ENCODE measurements around the gene TMEM14A. TPM values are rescaled to one million over a fixed set of nuclear protein-coding genes. Genes with fewer than 3 reads are reported as not detected.

TMEM14A gene
- total RNA-seq, 1 experiment from 2014 or later: 7.3 TPM

GRCh38 chr6:52649536-52650160, 21.3 kb upstream of the TMEM14A start:
- Histone ChIP-seq H2BK12ac (ENCODE audit: insufficient read length, low read depth, low read length) (no peak overlapping the region), H4K8ac (replicated peaks; ENCODE audit: insufficient read length, low read depth, low read length) (no peak overlapping the region), H2BK15ac (ENCODE audit: low read depth, low read length) (no peak overlapping the region), H2BK5ac (ENCODE audit: insufficient read length, low read length) (no peak overlapping the region), H3K14ac (ENCODE audit: insufficient read depth, low read length) (no peak overlapping the region), H2AFZ (ENCODE audit: low read length) (no peak overlapping the region), H2BK120ac (ENCODE audit: low read depth, low read length, poor library complexity, severe bottlenecking) (no peak overlapping the region), H3K4me2 (ENCODE audit: insufficient read depth, insufficient read length, low read length) (no peak overlapping the region), H4K91ac (ENCODE audit: insufficient read length, low read depth, low read length) (no peak overlapping the region), H3K18ac (ENCODE audit: insufficient read length, low read depth, low read length) (no peak overlapping the region), H2AK5ac (ENCODE audit: insufficient read length, low read length) (no peak overlapping the region), H3K23ac (ENCODE audit: insufficient read length, low read depth, low read length) (no peak overlapping the region), H4K5ac (ENCODE audit: insufficient read length, low read depth, low read length) (no peak overlapping the region), H3K9me3 (ENCODE audit: control insufficient read depth, low read depth, low read length) (no peaks in the 10 kb centered on the region), H3K27me3 (ENCODE audit: insufficient read depth, low read length) (no peaks in the 10 kb centered on the region), H3K56ac (ENCODE audit: insufficient read length, low read depth, low read length) (no peak overlapping the region), H3T11ph (ENCODE audit: low read length) (no peak overlapping the region), H4K20me1 (ENCODE audit: control insufficient read depth, insufficient read depth, insufficient read length) (no peaks in the 10 kb centered on the region), H3K79me1 (ENCODE audit: insufficient read depth, low read depth, low read length, poor library complexity, severe bottlenecking) (no peaks in the 10 kb centered on the region), H3K9ac (ENCODE audit: extremely low read depth, insufficient read length, low read length) (no peak overlapping the region), H2BK20ac (ENCODE audit: low read depth, low read length, poor library complexity, severe bottlenecking) (no peak overlapping the region), H3K4ac (ENCODE audit: low read depth, low read length) (no peak overlapping the region), H3K27ac (ENCODE audit: insufficient read length, low read depth, low read length) (no peak overlapping the region), H3K4me1 (ENCODE audit: insufficient read depth, low read length) (peaks cover 3% of the 10 kb centered on the region; the same call in 1 of the 2 replicates), H3K79me2 (ENCODE audit: insufficient read depth, low read length) (no peaks in the 10 kb centered on the region), H3K23me2 (ENCODE audit: insufficient read length, low read depth, low read length, poor library complexity, severe bottlenecking) (no peaks in the 10 kb centered on the region)
- no peak for DNase-seq
- no CpG with 5 or more reads among the region's 2 CpGs for WGBS (ENCODE audit: extremely low coverage, insufficient read length, low lambda C conversion rate)
- Mint-ChIP-seq H3K27me3 (ENCODE audit: low read depth) (no peaks in the 10 kb centered on the region), H3K36me3 (ENCODE audit: insufficient read depth in 1 of 3, low read depth in 3 of 3) (peaks cover 0 to 5% (median 2%) of the 10 kb centered on the region in 3 experiments; a peak in 2 of 7 replicates), H3K27ac (no peak overlapping the region), H3K4me1 (peaks cover 23 to 32% of the 10 kb centered on the region in 2 experiments), H3K9me3 (peaks cover 5 to 8% of the 10 kb centered on the region in 2 experiments; a peak in 4 of 5 replicates), H3K4me3 (no peak overlapping the region)
- no peak for TF ChIP-seq CTCF (conservative IDR thresholded peaks at IDR 0.05)
